Globus pallidus (tissue), 1 donor: Measurements from ENCODE around the gene AK2.
A peak's percentile ranks its signal among the peaks of the same experiment; 100 is the strongest.

Source experiments
- DNase-seq: peaks from one replicate; pipeline ENCODE4 v3.0.0-alpha.2; 2015; ENCODE audit warnings: low spot score

The AK2 gene

DNA sequence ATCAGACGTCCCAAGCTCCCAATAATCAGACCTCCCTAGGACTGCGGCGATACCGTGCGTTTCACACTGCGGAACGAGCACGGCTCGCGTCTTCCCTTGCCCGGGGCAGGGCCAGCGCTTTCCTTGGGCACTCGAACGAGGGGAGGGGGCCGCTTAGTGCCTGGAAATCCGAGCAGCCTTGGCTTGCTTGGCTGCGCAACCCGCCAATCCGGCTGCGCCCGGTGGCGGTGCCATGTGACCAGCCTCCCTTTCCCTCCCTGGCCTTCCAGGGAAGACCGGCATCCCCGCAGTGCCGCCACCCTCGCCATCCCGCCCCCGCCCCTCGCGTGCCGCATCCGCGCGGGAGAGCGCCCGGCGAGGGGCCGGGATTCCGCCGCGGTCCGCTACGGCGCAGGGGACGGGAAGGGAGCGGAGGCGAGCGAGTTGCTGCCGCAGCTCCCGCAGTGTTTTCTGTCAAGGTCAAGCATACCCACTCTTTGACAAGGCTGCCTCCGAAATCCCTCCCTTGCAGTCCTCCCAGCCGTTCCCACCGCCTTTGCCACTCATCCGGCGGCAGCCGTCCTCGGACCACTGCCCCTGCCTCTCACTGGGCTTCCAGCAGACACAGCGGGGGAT is 63.8 kb downstream of the AK2 start:
- peak; percentile 67 for DNase-seq

DNA sequence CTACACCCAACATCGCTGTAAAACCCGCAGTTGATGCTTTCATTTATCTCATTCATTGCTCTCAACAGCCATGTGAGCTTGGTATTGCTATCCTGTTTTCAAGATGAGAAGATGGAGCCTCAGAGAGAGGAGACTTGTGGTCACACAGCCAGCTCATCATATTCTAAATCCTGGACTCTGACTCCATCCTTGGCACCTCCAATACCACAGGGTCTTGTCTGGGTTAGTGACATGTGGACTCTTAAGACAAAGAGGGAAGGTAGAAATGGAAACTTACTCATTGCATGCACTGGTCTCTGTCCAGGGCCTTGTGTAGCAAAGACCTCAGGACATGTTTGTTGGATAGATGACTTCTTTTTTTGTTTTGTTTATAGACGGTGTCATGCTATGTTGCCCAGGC is 65.1 kb downstream of the AK2 start:
- DNase-seq = no peak

DNA sequence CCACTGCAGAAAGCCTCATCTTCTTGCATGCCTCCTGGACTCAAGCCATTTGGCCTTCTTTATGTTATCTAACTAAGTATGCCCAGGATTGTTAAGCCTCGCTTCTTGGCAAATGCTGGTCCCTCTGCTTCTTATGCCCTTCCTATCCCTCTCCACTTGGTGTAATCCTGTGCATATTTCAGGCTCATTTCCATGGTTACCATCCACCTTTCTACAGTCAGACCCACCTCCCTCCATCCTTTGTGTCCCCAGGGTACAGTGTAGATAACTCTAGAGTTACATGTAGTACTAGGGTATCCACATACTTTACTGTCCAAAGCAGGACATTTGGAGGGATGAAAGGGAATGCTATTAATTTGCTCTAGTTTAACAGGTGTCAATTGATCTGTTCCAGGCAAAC is 65.5 kb downstream of the AK2 start:
- DNase-seq = no peak

DNA sequence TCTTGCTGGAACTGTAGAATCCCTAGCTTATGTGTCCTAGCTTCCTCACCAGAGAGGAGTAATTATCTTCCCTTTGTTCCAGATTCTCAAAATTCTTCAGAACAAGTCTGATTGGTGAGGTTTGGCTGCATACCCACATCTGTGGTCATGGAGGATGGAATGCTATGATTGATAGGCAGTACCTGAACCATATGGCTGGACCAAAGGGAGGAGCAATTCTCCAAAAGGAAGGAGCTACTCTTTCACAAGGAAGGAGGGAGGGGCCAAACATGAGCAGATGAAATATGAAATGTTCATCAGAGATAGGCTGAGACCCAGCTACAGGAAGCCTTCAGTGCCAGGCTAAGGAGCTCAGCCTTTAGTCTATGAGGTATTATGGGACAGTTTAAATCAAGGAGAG is 67.1 kb downstream of the AK2 start:
- DNase-seq = no peak

DNA sequence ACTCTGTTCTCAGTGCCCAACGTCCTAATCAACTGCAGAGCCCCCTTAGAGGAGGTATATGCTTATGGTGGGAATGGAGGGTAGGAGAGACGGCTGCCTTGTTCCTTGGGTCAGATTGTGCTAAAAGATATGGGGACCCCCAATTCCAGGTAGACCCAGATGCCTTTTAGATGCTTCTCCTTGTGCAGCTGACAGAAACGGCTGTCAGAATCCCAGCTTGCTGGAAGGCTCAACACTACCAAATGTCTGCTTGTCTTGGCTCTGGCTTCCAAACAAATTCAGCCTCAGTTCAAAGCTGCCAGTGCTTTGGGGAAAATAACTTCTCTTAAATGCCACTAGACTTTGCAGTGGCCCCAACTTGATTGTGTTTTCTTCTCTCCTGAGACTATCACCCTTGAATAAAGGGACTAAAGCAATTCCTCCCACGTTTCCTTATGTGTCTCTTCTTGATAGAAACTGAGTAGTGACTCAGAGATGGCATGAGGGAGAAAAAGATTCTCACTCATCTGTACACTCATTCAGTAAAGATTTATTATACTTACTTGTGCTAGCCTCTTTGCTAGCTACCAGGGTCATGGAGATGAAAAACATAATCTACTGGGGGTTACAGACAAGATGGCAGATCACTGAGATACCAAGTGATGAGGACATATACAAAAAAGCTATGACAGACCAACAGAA is 68.7 kb downstream of the AK2 start:
- DNase-seq = no peak

DNA sequence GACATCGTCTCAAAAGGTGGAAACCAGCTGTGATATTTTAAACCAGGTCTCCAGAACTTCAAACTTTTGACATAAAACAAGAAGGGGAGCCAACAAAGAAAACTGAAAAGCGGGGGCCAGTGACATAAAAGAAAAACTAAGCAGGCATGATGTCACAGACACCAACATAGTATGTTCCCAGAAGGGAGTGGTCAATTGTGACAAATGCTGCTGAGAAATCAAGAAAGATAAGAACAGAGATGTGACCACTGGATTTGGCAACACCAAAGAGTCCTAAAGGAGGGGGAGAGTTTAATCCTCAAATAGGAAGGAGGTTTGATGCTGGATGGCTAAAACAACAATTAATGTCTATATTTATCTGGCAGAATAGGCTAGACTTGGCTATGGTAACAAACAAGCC is 69.8 kb downstream of the AK2 start:
- no peak for DNase-seq

DNA sequence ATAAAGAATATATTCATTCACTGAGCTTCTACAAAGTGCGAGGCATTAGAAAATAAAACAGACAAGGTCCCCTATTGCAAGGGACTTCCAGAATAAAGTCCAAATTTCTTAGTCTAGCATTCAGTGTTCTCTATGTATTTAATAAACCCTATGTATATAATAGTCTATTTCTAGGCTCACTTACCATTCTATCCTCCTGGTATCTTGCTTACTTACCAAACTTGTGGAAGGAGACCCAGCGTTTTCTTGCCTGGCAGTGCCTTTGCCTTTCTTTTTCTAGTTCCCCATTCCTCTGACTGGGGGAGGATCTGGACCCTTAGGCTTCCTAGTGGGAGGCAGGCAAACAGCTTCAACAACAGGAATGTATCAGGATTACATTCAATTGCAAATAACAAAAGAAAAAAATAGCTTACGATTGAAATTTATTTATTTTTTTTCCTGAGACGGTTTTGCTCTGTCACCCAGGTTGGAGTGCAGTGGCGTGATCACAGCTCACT is 71.4 kb downstream of the AK2 start:
- no peak for DNase-seq

DNA sequence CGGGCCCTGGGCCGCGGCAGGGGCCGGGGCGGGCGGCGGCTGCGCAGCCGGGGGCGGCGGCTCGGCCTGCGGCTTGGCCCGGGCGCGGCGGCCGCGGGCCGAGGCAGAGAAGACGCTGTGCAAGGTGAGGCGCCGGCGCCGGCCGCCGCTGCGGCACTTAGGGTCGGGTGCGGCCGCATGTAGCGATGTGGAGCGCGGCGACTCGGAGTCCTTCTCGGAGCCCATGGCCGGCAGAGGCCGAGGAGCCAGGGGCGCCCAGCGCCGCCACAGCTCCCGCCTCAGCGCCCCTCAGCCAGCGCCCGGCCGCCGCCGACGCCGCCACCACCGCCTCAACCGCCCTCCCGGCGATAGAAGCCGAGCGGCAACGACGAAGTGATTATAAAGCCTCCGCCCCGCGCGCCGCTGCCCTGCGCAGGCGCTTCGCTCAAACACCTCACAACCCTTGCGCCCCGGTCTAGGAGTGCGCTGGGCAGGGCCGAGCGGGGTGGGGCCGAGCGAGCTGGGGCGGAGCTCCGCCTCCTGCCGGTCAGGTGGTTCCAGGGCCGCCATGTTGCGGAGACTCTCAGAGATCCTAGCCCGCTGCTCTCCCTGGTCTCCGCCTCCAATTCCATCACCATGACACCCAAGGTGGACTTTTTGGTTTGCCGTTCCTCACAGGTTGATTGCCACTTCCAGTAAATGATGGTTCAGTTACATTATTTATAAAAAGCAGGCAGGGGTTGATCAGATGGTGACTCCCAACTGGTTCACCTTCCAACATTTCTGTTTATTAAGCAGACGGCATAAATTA is 72.0 kb downstream of the AK2 start, which contains the start of gene RNF19B:
Gene RNF19B, minus strand, starts transcription at position 349 of the 790 bp plus-strand sequence. Its CDS starts 124 bp downstream, at position 225.
- DNase-seq = peak; percentile 93

DNA sequence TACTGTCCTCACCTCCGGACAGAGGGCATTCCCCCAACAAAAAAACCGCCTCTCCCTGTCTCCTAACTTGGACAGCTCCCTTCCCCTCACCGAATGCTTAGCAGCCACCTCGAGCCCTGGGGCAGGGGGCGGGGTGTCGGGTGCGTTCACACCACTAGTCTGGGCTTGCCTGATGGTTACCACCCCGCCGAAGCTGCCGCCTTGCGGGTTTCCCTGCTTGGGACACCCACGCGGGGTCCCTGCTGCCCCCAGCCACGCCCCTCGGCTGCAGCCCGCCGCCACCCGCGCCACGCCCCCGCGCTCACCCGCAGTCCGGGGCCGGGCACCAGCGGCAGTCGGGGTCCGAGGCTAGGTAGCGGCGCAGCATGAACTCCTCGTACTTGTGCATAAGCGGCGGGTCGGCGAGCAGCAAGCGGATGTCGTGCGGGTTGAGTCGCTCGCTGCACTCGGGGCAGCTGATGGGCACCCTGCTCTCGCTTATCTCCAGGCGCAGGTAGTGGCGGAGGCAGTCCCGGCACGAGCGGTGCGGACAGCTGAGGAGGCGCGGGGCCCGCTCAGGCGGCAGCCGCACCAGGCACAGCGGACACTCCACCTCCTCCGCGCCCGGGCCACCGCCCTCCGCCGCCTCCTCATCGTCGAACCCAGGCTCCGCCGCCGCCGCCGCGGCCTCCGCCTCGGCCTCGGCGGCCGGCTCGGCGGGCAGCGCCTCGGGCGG is 72.8 kb downstream of the AK2 start:
- peak; percentile 30 for DNase-seq

DNA sequence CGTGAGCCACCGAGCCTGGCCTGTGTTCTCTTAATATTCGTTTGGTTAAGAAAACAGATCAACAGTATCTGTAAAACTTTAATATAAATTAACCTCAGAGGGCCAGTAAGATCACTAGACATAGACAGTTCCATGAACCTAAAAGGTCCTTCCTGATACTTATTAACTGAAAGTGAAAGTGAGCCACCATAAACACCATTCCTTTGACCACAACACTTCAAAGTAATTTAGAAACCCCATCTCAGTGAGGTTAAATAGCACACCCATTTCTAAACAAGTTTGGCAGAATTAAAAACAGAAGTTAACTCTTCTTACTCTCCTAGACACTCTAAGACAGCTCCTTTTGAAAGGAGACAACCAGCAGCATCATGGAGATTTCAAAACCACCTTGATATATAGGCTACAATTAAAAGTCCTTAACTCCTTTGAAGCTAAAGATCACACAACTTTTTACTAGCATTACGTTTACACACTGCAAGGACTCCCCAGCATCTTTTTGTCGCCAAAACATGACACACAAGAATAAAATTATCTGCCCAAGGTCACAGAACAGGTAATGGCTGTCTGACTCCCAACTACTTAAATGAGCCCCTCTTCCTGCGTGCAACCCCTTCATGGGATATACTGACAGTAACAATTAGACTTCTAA is 74.3 kb downstream of the AK2 start:
- DNase-seq = no peak

DNA sequence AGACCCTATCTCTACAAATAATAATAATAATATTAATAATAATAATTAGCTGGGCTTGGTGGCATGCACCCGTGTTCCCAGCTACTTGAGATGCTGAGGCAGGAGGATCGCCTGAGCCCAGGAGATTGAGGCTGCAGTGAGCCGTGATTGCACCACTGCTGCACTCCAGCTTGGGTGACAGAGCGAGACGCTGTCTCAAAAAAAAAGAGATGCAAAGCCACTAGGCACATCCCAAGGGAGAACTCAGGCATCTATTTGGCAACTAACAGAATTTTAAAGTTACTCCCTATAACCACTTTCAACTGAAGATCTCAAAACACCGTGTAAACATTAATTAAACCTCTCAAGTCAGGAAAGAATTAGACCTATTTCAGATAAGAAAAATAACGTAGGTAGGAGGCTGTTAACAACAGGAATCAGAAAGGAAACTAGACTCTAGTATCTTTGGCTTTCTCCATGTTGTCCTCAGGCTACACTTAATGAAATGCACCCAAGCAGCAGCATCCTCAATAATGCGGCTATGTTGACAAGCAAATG is 75.8 kb downstream of the AK2 start:
- DNase-seq = no peak

DNA sequence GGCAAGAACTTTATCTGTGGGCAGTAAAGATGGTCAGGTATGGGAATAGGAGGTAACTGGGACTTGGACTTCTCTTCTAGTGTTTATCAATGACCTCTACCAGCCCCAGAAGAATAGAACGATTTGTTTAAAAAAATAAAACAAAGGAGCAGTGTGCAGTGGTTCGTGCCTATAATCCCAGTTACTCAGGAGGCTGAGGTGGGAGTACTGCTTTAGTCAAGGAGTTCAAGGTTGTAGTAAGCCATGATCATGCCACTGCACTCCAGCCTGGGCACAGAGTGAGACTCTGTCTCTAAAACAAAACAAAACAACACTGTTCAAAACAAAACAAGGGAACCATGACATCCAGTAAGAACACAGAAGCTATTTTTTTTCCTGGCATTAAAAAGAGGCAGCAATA is 76.3 kb downstream of the AK2 start:
- DNase-seq = no peak

DNA sequence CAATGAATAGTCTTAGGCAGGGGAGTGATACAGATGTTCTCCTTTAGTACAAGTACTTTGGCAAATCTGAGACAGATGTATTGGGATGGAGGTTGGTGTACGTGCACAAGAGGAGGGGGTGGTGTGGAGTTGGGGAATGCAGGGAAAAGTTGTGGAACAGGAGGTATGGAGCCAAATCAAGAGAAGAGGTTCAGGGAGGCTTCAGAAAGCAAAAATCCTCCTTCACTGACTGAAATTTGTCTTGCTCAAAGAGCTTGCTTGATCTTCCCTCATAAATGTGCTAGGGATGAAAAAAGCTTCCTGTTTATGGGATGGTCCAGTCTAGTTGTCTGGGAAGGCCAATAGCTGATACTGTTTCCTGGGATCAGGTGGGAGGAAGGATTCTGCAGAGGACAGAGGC is 77.9 kb downstream of the AK2 start:
- DNase-seq = no peak
